Aorta (tissue), 5 donors: ENCODE measurements around the gene ZRANB3. TPM values are rescaled to one million over a fixed set of nuclear protein-coding genes. Genes with fewer than 3 reads are reported as not detected.

ENCODE experiments used
- ATAC-seq: fragments of 200-7000 bp; cut with Tn5 transposase; one replicate; pipeline ENCODE4 v1.9.1; 2022; ENCODE audit warnings: moderate library complexity; ENCODE audit not compliant: low FRiP score
- DNase-seq, 2 donors: peaks; one replicate each; pipeline ENCODE4 v3.0.0-alpha.2; 2020
- H3K27ac ChIP-seq, 2 donors: one replicate each; pipeline ENCODE4 v1.5.1; 2013; ENCODE audit warnings: low read length in 2 of 2, mild to moderate bottlenecking in 2 of 2, moderate library complexity in 2 of 2, control low read depth in 1 of 2, inconsistent platforms in 1 of 2, low read depth in 1 of 2
- H3K27me3 ChIP-seq, 2 donors: one replicate each; pipeline ENCODE4 v1.6.1; 2013; ENCODE audit warnings: control low read depth in 1 of 2, low read length in 1 of 2, mild to moderate bottlenecking in 1 of 2, moderate library complexity in 1 of 2; ENCODE audit not compliant: insufficient read depth in 2 of 2, control insufficient read depth in 1 of 2
- H3K36me3 ChIP-seq, 2 donors: one replicate each; pipeline ENCODE4 v1.6.1; 2013; ENCODE audit warnings: control low read depth in 1 of 2, low read length in 1 of 2, mild to moderate bottlenecking in 1 of 2; ENCODE audit not compliant: insufficient read depth in 2 of 2, control insufficient read depth in 1 of 2
- H3K4me1 ChIP-seq, 2 donors: one replicate each; pipeline ENCODE4 v1.6.1; 2013; ENCODE audit warnings: low read length in 2 of 2, control low read depth in 1 of 2, mild to moderate bottlenecking in 1 of 2, moderate library complexity in 1 of 2; ENCODE audit not compliant: insufficient read depth in 2 of 2, control insufficient read depth in 1 of 2
- H3K4me3 ChIP-seq, 2 donors: one replicate each; pipeline ENCODE4 v1.5.1; 2013; ENCODE audit warnings: low read length in 2 of 2, control low read depth in 1 of 2, mild to moderate bottlenecking in 1 of 2
- H3K9me3 ChIP-seq: one replicate; pipeline ENCODE4 v1.6.1; 2013; ENCODE audit warnings: mild to moderate bottlenecking, low read length; ENCODE audit not compliant: control insufficient read depth
- WGBS, 2 donors: extraction: QIAGEN DNeasy Blood & Tissue Kit; methylation state at CpG; one replicate each; pipeline ENCODE4 v1.1.7; 2013; 5-methylcytosine and 5-hydroxymethylcytosine counted together
- intact Hi-C, 2 donors: fragments of 100-400 bp; cut with DNase I; formaldehyde crosslinking; loops; one replicate each; pipeline versions ENCODE4 v1.14.2 to v1.15.0; 2022
- polyA plus RNA-seq, 2 donors: library from polyadenylated mRNA; stranded (reverse); fragments of 200-250 nt; gene quantifications; one replicate each; pipeline ENCODE4 v1.2.3, GENCODE V29; 2013
- total RNA-seq, 2 donors: library from RNA; stranded (reverse); fragmentation: NEBNext Ultra II Directional; extraction: Animal tissue kit (Norgen Biotek cat#: 25700); gene quantifications; one replicate each; pipeline ENCODE4 v1.2.1, GENCODE V29; 2021
- donor health status: healthy with polysubstance abuse.
- donor health status: Bipolar disorder and iron deficiency.
- donor health status: DM: no; HTN: no; CAD: no.
- donor health status: DM: no; HTN: no; CAD: no.
- donor health status: DM: yes; HTN: yes; CAD: no.

Gene ZRANB3
- total and polyA plus RNA-seq, 4 donors, result 3.6 to 4.2 (median 3.8) TPM; not detected in 1

DNA sequence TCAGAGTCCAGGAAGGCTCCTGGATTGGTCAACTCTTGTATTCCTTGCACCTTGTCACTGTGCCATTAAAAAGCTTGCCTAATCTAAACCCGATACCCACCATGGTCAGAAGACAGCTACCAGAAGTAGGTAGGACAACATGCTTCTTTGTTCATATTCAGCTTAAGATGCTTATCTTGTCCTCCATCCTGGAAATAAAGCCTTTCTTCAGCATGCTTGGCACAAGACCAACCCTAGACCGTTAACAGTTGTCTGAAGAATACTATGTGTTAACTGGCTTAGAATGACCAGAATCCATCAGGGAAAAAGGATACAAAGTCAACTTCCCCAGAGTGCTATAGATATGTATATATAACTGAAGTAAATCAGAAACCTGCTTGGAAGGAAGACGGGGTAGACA is 193.9 kb downstream of the ZRANB3 start:
- Histone ChIP-seq H3K36me3 (peaks cover 0 to 2% of the 10 kb centered on the region in 2 donors), H3K27ac (no peak overlapping the region), H3K4me1 (no peaks in the 10 kb centered on the region), H3K4me3 (no peak overlapping the region), H3K9me3 (no peaks in the 10 kb centered on the region), H3K27me3 (no peaks in the 10 kb centered on the region)
- ATAC-seq (no peak), DNase-seq (no peak)
- intact Hi-C loops, result no loop called here
- 79 to 82% methylated on average over 3 of the region's 3 CpGs for WGBS, 2 donors

DNA sequence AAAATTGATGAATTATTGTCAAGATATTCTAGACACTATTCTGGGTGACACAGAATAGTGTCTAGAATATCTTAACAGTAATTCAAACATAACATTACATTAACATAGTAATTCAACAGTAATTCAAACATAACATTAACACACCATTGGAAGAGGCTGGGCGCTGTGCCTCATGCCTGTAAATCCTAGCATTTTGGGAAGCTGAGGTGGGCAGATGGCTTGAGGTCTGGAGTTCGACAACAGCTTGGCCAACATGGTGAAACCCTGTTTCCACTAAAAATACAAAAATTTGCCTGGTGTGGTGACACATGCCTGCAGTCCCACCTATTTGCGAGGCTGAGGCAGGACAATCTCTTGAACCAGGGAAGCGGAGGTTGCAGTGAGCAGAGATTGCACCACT is 195.8 kb downstream of the ZRANB3 start:
- ATAC-seq, result no peak
- Histone ChIP-seq H3K27me3 (no peaks in the 10 kb centered on the region), H3K27ac (no peak overlapping the region), H3K9me3 (no peaks in the 10 kb centered on the region), H3K4me1 (no peaks in the 10 kb centered on the region), H3K36me3 (peaks cover 0 to 2% of the 10 kb centered on the region in 2 donors), H3K4me3 (no peak overlapping the region)
- WGBS, 2 donors, result 98 to 99% methylated on average over 4 of the region's 4 CpGs
- no peak for DNase-seq
- intact Hi-C loops, result no loop called here

- Histone ChIP-seq H3K4me3 (no peak overlapping the region), H3K27me3 (no peaks in the 10 kb centered on the region), H3K27ac (no peak overlapping the region), H3K9me3 (no peaks in the 10 kb centered on the region), H3K4me1 (no peaks in the 10 kb centered on the region), H3K36me3 (no peaks in the 10 kb centered on the region)
- WGBS, 2 donors, result 69 to 73% methylated on average over 1 of the region's 1 CpG
- intact Hi-C loops, result no loop called here
- ATAC-seq (no peak), DNase-seq (no peak)
Measured at GRCh38 chr2:135327146-135327545, 203.9 kb downstream of the ZRANB3 start.

- DNase-seq (no peak), ATAC-seq (no peak)
- WGBS, 2 donors, result 82 to 85% methylated on average over 4 of the region's 4 CpGs
- Histone ChIP-seq H3K4me1 (no peaks in the 10 kb centered on the region), H3K27me3 (no peaks in the 10 kb centered on the region), H3K36me3 (no peaks in the 10 kb centered on the region), H3K4me3 (no peak overlapping the region), H3K9me3 (no peaks in the 10 kb centered on the region), H3K27ac (no peak overlapping the region)
- intact Hi-C loops, result no loop called here
Measured at GRCh38 chr2:135320465-135321355, 210.3 kb downstream of the ZRANB3 start.

DNA sequence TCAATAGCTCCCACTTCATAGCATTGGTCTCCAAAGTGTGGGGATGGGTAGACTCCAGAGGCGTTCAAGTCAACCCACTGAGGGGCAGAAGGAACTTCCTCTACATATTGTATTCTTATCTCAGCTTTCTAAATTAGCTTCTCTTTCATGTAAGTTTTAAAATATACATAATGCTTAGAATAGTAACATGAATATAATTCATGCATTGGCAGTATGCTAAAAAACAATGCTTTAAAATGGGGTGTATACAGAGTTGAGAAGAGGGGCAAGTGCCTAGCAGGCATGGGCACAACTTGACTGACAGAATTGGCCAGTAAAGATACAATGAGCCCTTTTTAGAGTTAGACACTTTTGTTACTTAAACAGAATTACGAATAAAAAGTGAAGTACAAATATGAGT is 212.2 kb downstream of the ZRANB3 start:
- ATAC-seq, result no peak
- 88 to 89% methylated on average over 2 of the region's 2 CpGs for WGBS, 2 donors
- DNase-seq, result no peak
- H3K27me3 ChIP-seq, result no peaks in the 10 kb centered on the region
- intact Hi-C loops, result no loop called here
- no peaks in the 10 kb centered on the region for H3K4me1 ChIP-seq
- H3K4me3 ChIP-seq, result no peak overlapping the region
- no peak overlapping the region for H3K27ac ChIP-seq
- no peaks in the 10 kb centered on the region for H3K36me3 ChIP-seq
- H3K9me3 ChIP-seq, result no peaks in the 10 kb centered on the region

DNA sequence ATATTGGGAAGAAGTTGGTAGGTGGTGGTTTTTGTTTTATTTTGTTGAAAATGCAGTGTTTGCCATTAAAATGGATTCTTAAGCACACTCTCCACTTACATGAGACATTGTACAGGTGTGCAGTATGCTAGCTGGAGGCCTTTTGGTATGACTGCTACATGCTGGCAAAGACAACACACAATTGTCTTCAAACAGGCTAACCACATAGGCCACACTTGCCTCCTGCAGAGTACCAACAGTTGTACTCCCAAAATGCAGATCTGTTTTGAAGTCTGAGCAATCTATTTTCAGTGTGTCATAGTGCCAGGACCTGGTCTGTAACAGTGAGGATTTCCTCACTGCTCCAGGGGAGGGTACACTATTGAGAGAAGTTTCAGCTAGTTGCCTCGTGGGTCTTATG is 213.6 kb downstream of the ZRANB3 start:
- WGBS, 2 donors, result 59 to 65% methylated on average over 1 of the region's 1 CpG
- no peaks in the 10 kb centered on the region for H3K27me3 ChIP-seq
- H3K27ac ChIP-seq, result no peak overlapping the region
- DNase-seq, result no peak
- intact Hi-C loops, result no loop called here
- no peaks in the 10 kb centered on the region for H3K4me1 ChIP-seq
- H3K4me3 ChIP-seq, result no peak overlapping the region
- H3K9me3 ChIP-seq, result no peaks in the 10 kb centered on the region
- no peaks in the 10 kb centered on the region for H3K36me3 ChIP-seq
- no peak for ATAC-seq

DNA sequence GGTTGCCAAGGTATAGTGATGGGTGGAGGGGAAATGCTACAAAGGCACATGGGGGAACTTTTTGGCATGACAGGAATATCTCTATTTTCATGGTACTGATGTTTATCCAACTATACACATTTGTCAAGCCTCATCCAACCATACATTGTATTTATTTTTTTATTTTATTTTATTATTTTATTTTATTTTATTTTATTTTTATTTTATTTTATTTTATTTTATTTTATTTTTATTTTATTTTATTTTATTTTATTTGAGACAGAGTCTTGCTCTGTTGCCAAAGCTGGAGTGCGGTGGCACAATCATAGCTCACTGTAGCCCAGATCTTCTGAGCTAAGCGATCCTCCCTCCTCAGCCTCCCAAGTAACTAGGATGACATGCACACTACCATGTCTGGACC is 219.1 kb downstream of the ZRANB3 start:
- H3K27me3 ChIP-seq, result no peaks in the 10 kb centered on the region
- DNase-seq, result no peak
- intact Hi-C loops, result no loop called here

GRCh38 chr2:135311268-135311667 is 219.8 kb downstream of the ZRANB3 start:
- no peaks in the 10 kb centered on the region for H3K9me3 ChIP-seq
- H3K4me3 ChIP-seq, result no peak overlapping the region
- no peaks in the 10 kb centered on the region for H3K36me3 ChIP-seq
- no peaks in the 10 kb centered on the region for H3K4me1 ChIP-seq
- intact Hi-C loops, result no loop called here
- no peaks in the 10 kb centered on the region for H3K27me3 ChIP-seq
- ATAC-seq, result no peak
- whole genome bisulfite sequencing, 2 donors, result 97 to 99% methylated on average over 3 of the region's 3 CpGs
- no peak overlapping the region for H3K27ac ChIP-seq
- DNase-seq, result no peak

More for the DNA sequence above, 219.1 kb downstream of the ZRANB3 start:
- Histone ChIP-seq H3K36me3 (no peaks in the 10 kb centered on the region), H3K4me3 (no peak overlapping the region), H3K9me3 (no peaks in the 10 kb centered on the region), H3K27ac (no peak overlapping the region), H3K4me1 (no peaks in the 10 kb centered on the region)
- no peak for ATAC-seq
- 95 to 99% methylated on average over 2 of the region's 2 CpGs for WGBS, 2 donors

DNA sequence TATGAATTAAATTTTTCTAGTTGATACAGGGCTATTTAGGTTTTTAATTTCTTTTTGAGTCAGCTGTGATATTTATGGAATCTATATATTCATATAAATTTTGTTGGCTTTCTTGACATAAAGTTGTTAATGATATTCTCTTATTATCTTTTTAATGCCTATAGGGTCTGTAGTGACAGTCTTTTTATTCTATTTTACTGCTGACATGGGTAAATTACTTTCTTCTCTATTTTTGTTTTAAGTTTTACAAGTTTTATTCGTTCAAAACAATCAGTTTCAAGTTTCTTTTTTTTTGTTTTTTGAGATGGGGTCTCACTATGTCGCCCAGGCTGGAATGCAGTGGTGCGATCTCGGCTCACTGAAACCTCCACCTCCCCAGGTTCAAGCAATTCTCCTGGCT is 226.3 kb downstream of the ZRANB3 start:
- intact Hi-C loops, result no loop called here
- H3K9me3 ChIP-seq, result peaks cover 2% of the 10 kb centered on the region
- H3K27ac ChIP-seq, result no peak overlapping the region
- DNase-seq, result no peak
- no peaks in the 10 kb centered on the region for H3K4me1 ChIP-seq
- no peaks in the 10 kb centered on the region for H3K36me3 ChIP-seq
- WGBS, 2 donors, result 96 to 97% methylated on average over 4 of the region's 4 CpGs
- ATAC-seq, result no peak
- no peak overlapping the region for H3K4me3 ChIP-seq
- H3K27me3 ChIP-seq, result no peaks in the 10 kb centered on the region
